Peyer's patch (tissue), 4 donors: ENCODE results near the gene LYRM1.
"Not testable (repeated sequence)": the region's sequence is repeated elsewhere in the genome, so short reads cannot be mapped to it uniquely, and the experiment has no call there.

Experiments
- POLR2A ChIP-seq, 2 donors: fragments of 450-650 bp; IDR thresholded peaks; one replicate each; pipeline ENCODE4 v1.5.1; 2017; ENCODE audit warnings: antibody characterized with exemption in 2 of 2, mild to moderate bottlenecking in 2 of 2, moderate library complexity in 2 of 2
- TF ChIP-seq, protein P1 (sequence below), 6 experiments: fragments of 450-650 bp in 4 of 6; fragments of 200-600 bp in 2 of 6; sonication (generic) in 1 of 6; IDR thresholded peaks; one replicate each; pipeline ENCODE4 v1.5.1; 2017 to 2019; ENCODE audit warnings: antibody characterized with exemption in 6 of 6, mild to moderate bottlenecking in 3 of 6, moderate library complexity in 1 of 6

DNA sequence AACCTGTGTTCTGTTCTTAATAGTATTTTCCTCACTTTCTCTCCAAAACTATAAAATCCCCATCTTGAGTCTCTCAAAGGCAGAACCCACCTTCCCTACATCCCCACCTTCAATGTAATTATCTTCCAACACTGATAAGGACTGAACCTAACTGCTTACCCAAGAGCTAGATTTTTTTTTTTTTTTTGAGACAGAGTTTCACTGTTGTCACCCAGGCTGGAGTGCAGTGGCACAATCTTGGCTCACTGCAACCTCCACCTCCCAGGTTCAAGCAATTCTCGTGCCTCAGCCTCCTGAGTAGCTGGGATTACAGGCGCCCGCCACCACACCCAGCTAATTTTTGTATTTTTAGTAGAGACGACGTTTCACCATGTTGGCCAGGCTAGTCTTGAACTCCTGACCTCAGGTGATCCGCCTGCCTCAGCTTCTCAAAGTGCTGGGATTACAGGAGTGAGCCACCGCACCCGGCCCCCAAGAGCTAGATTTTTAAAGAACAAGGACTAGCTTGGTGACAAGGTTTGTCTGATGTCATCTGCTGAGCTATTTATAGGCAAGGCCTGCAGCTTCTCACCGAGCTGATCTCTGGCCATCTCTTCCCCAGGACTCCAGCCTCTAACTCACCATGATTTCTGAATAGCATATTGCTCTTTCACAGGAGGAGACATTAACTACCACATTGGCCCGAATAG lies 29.2 kb downstream of the LYRM1 start:
- not testable (repeated sequence) for TF ChIP-seq POLR2A (IDR thresholded peaks at IDR 0.05)
- TF ChIP-seq, protein P1, sequence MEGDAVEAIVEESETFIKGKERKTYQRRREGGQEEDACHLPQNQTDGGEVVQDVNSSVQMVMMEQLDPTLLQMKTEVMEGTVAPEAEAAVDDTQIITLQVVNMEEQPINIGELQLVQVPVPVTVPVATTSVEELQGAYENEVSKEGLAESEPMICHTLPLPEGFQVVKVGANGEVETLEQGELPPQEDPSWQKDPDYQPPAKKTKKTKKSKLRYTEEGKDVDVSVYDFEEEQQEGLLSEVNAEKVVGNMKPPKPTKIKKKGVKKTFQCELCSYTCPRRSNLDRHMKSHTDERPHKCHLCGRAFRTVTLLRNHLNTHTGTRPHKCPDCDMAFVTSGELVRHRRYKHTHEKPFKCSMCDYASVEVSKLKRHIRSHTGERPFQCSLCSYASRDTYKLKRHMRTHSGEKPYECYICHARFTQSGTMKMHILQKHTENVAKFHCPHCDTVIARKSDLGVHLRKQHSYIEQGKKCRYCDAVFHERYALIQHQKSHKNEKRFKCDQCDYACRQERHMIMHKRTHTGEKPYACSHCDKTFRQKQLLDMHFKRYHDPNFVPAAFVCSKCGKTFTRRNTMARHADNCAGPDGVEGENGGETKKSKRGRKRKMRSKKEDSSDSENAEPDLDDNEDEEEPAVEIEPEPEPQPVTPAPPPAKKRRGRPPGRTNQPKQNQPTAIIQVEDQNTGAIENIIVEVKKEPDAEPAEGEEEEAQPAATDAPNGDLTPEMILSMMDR (IDR thresholded peaks at IDR 0.05), result not testable (repeated sequence)
